Natural killer cell (primary cell): Measurements from ENCODE around the gene PLCB1. TPM values are rescaled to one million over a fixed set of nuclear protein-coding genes. Genes with fewer than 3 reads are reported as not detected.

Source experiments
- ATAC-seq, 3 donors: fragments of 150-1000 bp in 2 of 3; fragments of 200-7000 bp in 1 of 3; cut with Tn5 transposase; 1 replicate in 1 of 3; 2 replicates in 2 of 3; pipeline ENCODE4 v1.10.0; 2021; ENCODE audit warnings: mild to moderate bottlenecking in 2 of 3, moderate library complexity in 2 of 3
- DNase-seq, 2 donors: peaks; one replicate each; pipeline versions ENCODE4 v3.0.0 to v3.0.0-alpha.2; 2013 to 2021; ENCODE audit warnings: mixed read lengths in 1 of 2
- H3K27ac ChIP-seq: one replicate; pipeline ENCODE4 v1.5.1; 2013; ENCODE audit warnings: mild to moderate bottlenecking, low read length
- H3K27me3 ChIP-seq: one replicate; pipeline ENCODE4 v1.6.1; 2013; ENCODE audit warnings: low read length; ENCODE audit not compliant: control insufficient read depth, insufficient read depth
- H3K36me3 ChIP-seq: one replicate; pipeline ENCODE4 v1.6.1; 2013; ENCODE audit warnings: low read length; ENCODE audit not compliant: control insufficient read depth, insufficient read depth
- H3K4me1 ChIP-seq: one replicate; pipeline ENCODE4 v1.6.1; 2013; ENCODE audit warnings: low read length; ENCODE audit not compliant: control insufficient read depth, insufficient read depth
- H3K4me3 ChIP-seq: one replicate; pipeline ENCODE4 v1.5.1; 2013; ENCODE audit warnings: low read length
- H3K9me3 ChIP-seq: one replicate; pipeline ENCODE4 v1.6.1; 2013; ENCODE audit warnings: low read length; ENCODE audit not compliant: control insufficient read depth, insufficient read depth
- H3K27ac Mint-ChIP-seq, 2 donors: one replicate each; pipeline ENCODE4 v1.8.0; 2022; ENCODE audit warnings: mild to moderate bottlenecking in 2 of 2, mixed read lengths in 2 of 2, moderate library complexity in 1 of 2
- H3K27me3 Mint-ChIP-seq, 2 donors: one replicate each; pipeline ENCODE4 v1.8.0; 2022; ENCODE audit warnings: low read depth in 2 of 2, mixed read lengths in 2 of 2
- H3K36me3 Mint-ChIP-seq: one replicate; pipeline ENCODE4 v1.8.0; 2022; ENCODE audit warnings: mixed read lengths
- H3K4me1 Mint-ChIP-seq, 2 donors: one replicate each; pipeline ENCODE4 v1.8.0; 2022; ENCODE audit warnings: mixed read lengths in 2 of 2
- H3K4me3 Mint-ChIP-seq: one replicate; pipeline ENCODE4 v1.8.0; 2022; ENCODE audit warnings: mild to moderate bottlenecking, moderate library complexity, mixed read lengths
- H3K9me3 Mint-ChIP-seq, 2 donors: one replicate each; pipeline ENCODE4 v1.8.0; 2022; ENCODE audit warnings: mixed read lengths in 2 of 2
- WGBS: methylation state at CpG from one replicate; pipeline ENCODE4 v1.1.7; 2013; ENCODE audit warnings: missing lambda C conversion rate; ENCODE audit not compliant: insufficient coverage; 5-methylcytosine and 5-hydroxymethylcytosine counted together
- intact Hi-C: fragments of 100-400 bp; cut with micrococcal nuclease; formaldehyde crosslinking; loops from one replicate; pipeline ENCODE4 v1.14.2; 2022
- total RNA-seq, 4 donors: library from RNA; stranded (reverse); fragments of 120-200 nt in 1 of 4; gene quantifications; one replicate each; pipeline versions ENCODE4 v1.2.3 to v1.2.4, GENCODE V29; 2013 to 2022
- TF ChIP-seq, protein P1 (sequence below): fragments of 200-600 bp; IDR thresholded peaks from one replicate; pipeline ENCODE4 v1.8.0; 2022; ENCODE audit warnings: antibody characterized with exemption

Gene PLCB1
- total RNA-seq, 3 donors from 2014 or later (not counting 1 experiment from before 2014, with no cell fraction given): 48.7 to 66.2 (median 57.7) TPM

DNA sequence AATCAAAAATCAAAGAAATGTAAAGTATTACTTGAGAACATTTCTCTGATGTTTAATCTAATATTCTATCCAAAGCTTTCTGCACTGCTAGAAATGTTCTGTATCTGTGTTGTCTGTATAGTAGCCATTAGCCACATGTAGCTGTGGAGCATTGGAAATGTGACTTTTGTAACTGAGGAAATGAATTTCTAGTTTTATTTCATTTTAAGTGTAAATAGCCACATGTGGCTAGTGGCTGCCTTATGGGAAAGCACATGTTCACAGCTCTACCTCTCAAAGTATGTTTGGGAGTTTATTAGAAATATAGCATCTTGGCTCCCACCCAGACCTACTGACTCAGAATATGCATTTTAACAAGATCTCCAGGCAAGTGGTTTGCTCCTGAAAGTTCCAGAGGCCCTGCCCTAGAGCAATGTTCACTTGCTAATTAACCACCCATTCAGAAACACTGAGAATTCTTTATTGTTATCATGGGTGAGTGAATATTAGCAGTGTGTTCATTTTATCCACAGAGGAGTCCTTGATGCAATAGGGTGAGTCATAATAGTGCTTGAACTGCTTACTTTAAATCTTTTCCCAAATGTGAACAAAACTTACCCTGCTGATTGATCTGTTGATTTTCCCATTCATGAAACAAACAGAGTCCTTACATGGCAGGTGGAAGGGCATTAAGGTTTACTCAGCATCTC is 282.7 kb downstream of the PLCB1 start:
- H3K36me3 Mint-ChIP-seq: no peaks in the 10 kb centered on the region
- Histone ChIP-seq H3K27ac (no peak overlapping the region), H3K36me3 (no peaks in the 10 kb centered on the region), H3K4me1 (no peaks in the 10 kb centered on the region), H3K9me3 (no peaks in the 10 kb centered on the region), H3K27me3 (no peaks in the 10 kb centered on the region), H3K4me3 (no peak overlapping the region)
- ATAC-seq: no peak
- peaks cover 20 to 34% of the 10 kb centered on the region in 2 donors for H3K4me1 Mint-ChIP-seq
- intact Hi-C loops: no loop called here
- DNase-seq: no peak
- no peaks in the 10 kb centered on the region for H3K27me3 Mint-ChIP-seq
- TF ChIP-seq, protein P1, sequence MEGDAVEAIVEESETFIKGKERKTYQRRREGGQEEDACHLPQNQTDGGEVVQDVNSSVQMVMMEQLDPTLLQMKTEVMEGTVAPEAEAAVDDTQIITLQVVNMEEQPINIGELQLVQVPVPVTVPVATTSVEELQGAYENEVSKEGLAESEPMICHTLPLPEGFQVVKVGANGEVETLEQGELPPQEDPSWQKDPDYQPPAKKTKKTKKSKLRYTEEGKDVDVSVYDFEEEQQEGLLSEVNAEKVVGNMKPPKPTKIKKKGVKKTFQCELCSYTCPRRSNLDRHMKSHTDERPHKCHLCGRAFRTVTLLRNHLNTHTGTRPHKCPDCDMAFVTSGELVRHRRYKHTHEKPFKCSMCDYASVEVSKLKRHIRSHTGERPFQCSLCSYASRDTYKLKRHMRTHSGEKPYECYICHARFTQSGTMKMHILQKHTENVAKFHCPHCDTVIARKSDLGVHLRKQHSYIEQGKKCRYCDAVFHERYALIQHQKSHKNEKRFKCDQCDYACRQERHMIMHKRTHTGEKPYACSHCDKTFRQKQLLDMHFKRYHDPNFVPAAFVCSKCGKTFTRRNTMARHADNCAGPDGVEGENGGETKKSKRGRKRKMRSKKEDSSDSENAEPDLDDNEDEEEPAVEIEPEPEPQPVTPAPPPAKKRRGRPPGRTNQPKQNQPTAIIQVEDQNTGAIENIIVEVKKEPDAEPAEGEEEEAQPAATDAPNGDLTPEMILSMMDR: no peak
- H3K27ac Mint-ChIP-seq: no peak overlapping the region
- no peaks in the 10 kb centered on the region for H3K9me3 Mint-ChIP-seq
- H3K4me3 Mint-ChIP-seq: no peak overlapping the region

DNA sequence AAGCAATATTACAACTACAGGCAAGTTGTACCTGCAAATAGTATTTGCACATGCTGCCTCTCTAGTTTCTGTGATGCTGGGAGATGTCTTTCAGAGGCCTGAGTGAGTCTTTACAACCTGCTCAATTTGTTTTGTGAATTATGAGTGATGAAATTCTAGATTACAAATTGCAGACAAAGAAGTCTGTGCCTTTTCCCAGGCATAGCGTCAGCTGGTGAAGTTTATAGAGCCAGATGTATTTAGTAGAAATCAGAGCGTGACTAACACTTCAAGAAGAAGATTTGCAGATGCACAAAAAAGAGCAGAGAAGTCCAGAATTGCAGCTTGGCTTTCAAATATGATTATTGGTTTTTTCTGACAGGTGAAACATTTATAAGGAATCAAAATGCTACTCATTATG is 289.9 kb downstream of the PLCB1 start:
- Histone ChIP-seq H3K27ac (no peak overlapping the region), H3K36me3 (no peaks in the 10 kb centered on the region), H3K4me3 (no peak overlapping the region), H3K4me1 (no peaks in the 10 kb centered on the region), H3K9me3 (no peaks in the 10 kb centered on the region), H3K27me3 (no peaks in the 10 kb centered on the region)
- DNase-seq: no peak
- no peak overlapping the region for H3K4me3 Mint-ChIP-seq
- no peak overlapping the region for H3K27ac Mint-ChIP-seq
- TF ChIP-seq, protein P1: no peak
- intact Hi-C loops: no loop called here
- WGBS: 93% methylated on average over 2 of the region's 2 CpGs
- H3K4me1 Mint-ChIP-seq: peaks cover 6 to 31% of the 10 kb centered on the region in 2 donors
- no peaks in the 10 kb centered on the region for H3K9me3 Mint-ChIP-seq
- H3K27me3 Mint-ChIP-seq: no peaks in the 10 kb centered on the region
- no peak for ATAC-seq
- H3K36me3 Mint-ChIP-seq: no peaks in the 10 kb centered on the region

DNA sequence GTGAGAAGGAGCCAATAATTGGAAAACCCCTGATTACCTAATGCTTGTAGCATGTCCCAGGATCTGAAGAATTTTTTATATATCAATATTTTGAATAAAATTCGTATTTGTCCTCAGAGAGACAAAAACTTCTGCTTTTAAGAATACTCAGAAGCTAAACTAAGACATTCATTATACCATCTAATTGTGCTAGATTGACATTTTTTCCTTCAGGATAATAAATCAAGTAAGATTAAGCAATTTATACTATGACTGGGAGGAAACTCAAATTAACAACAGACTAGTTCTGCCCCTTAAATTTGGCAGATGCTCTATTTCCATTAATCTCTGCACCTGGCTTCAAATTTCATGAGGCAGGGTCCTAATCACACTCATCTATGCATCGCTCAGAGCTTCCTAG is 291.4 kb downstream of the PLCB1 start:
- Mint-ChIP-seq H3K27ac (no peak overlapping the region), H3K36me3 (no peaks in the 10 kb centered on the region), H3K9me3 (no peaks in the 10 kb centered on the region), H3K4me1 (peaks cover 15 to 37% of the 10 kb centered on the region in 2 donors), H3K27me3 (no peaks in the 10 kb centered on the region), H3K4me3 (no peak overlapping the region)
- H3K4me3 ChIP-seq: no peak overlapping the region
- no CpG with 5 or more reads among the region's 2 CpGs for WGBS
- H3K27me3 ChIP-seq: no peaks in the 10 kb centered on the region
- no peak overlapping the region for H3K27ac ChIP-seq
- DNase-seq (no peak), ATAC-seq (no peak)
- no peaks in the 10 kb centered on the region for H3K9me3 ChIP-seq
- TF ChIP-seq, protein P1: no peak
- intact Hi-C loops: no loop called here
- H3K4me1 ChIP-seq: peaks cover under 1% of the 10 kb centered on the region
- no peaks in the 10 kb centered on the region for H3K36me3 ChIP-seq

DNA sequence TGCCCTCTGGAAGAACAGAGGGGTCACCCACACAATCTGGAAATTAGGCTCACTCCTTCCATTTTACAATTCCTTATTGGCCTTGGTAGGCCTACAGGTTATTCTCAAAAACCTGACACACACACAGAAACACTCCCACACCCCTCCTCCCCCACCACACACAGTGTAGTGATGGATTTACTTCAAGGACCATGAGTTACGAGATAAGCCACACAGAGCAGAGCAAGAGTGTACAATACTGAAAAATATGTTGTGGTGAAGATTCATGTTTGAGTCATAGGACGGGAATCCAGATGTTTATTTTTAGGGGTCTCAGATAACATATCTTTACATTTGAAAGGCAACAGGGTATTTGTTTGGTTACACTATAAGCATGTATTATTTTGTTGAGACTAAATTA is 291.9 kb downstream of the PLCB1 start:
- Mint-ChIP-seq H3K27ac (no peak overlapping the region), H3K27me3 (no peaks in the 10 kb centered on the region), H3K9me3 (no peaks in the 10 kb centered on the region), H3K4me3 (no peak overlapping the region), H3K36me3 (no peaks in the 10 kb centered on the region), H3K4me1 (peaks cover 20 to 40% of the 10 kb centered on the region in 2 donors)
- Histone ChIP-seq H3K27me3 (no peaks in the 10 kb centered on the region), H3K4me1 (peaks cover 6% of the 10 kb centered on the region), H3K27ac (no peak overlapping the region), H3K4me3 (no peak overlapping the region), H3K9me3 (no peaks in the 10 kb centered on the region), H3K36me3 (no peaks in the 10 kb centered on the region)
- ATAC-seq: no peak
- intact Hi-C loops: no loop called here
- DNase-seq: no peak
- 94% methylated on average over 2 of the region's 2 CpGs for WGBS
- TF ChIP-seq, protein P1: no peak
